ENCODE data around the gene NECAB3. TPM values are rescaled to one million over a fixed set of nuclear protein-coding genes. Genes with fewer than 3 reads are reported as not detected.
A peak's percentile ranks its signal among the peaks of the same experiment; 100 is the strongest.

The NECAB3 gene
- total and polyA plus RNA-seq, 8 donors = 22.3 to 72.9 (median 33.2) TPM

- H3K4me1 ChIP-seq = peaks cover 6 to 10% of the 10 kb centered on the region in 2 donors
- no peak overlapping the region for H3K27ac ChIP-seq
- TF ChIP-seq CTCF (IDR thresholded peaks at IDR 0.05) = no peak
- DNase-seq (peak in 1 of 4 donors; percentile 21), ATAC-seq (no peak)
- no peaks in the 10 kb centered on the region for H3K9me3 ChIP-seq
- H3K4me3 ChIP-seq = no peak overlapping the region
- intact Hi-C loops (cut with DNase I) = no loop called here
- H3K36me3 ChIP-seq = peaks cover 0 to 41% of the 10 kb centered on the region in 2 donors
- H3K27me3 ChIP-seq = no peaks in the 10 kb centered on the region
Measured at GRCh38 chr20:33646191-33646590, 28.0 kb downstream of the NECAB3 start.

GRCh38 chr20:33645396-33645795 lies 28.8 kb downstream of the NECAB3 start:
- peaks cover 0 to 49% of the 10 kb centered on the region in 2 donors for H3K36me3 ChIP-seq
- no peak for TF ChIP-seq CTCF (IDR thresholded peaks at IDR 0.05)
- DNase-seq (no peak), ATAC-seq (no peak)
- intact Hi-C loops (cut with DNase I) = no loop called here
- H3K4me3 ChIP-seq = no peak overlapping the region
- no peaks in the 10 kb centered on the region for H3K9me3 ChIP-seq
- H3K27me3 ChIP-seq = no peaks in the 10 kb centered on the region
- H3K27ac ChIP-seq = no peak overlapping the region
- peaks cover 6 to 10% of the 10 kb centered on the region in 2 donors for H3K4me1 ChIP-seq

GRCh38 chr20:33645072-33645358 lies 29.2 kb downstream of the NECAB3 start:
- no peak overlapping the region for H3K27ac ChIP-seq
- H3K27me3 ChIP-seq = no peaks in the 10 kb centered on the region
- DNase-seq (no peak), ATAC-seq (no peak)
- no peaks in the 10 kb centered on the region for H3K9me3 ChIP-seq
- peaks cover 0 to 53% of the 10 kb centered on the region in 2 donors for H3K36me3 ChIP-seq
- intact Hi-C loops (cut with DNase I) = no loop called here
- TF ChIP-seq CTCF (IDR thresholded peaks at IDR 0.05) = no peak
- no peak overlapping the region for H3K4me3 ChIP-seq
- peaks cover 6 to 10% of the 10 kb centered on the region in 2 donors for H3K4me1 ChIP-seq

- ATAC-seq (no peak), DNase-seq (peak in 1 of 4 donors; percentile 73)
- intact Hi-C loops (cut with DNase I) = no loop called here
- Histone ChIP-seq H3K27me3 (no peaks in the 10 kb centered on the region), H3K9me3 (no peaks in the 10 kb centered on the region), H3K27ac (no peak overlapping the region), H3K4me3 (no peak overlapping the region), H3K36me3 (peaks cover 0 to 58% of the 10 kb centered on the region in 2 donors), H3K4me1 (peaks cover 2 to 10% of the 10 kb centered on the region in 2 donors)
- no peak for TF ChIP-seq CTCF (IDR thresholded peaks at IDR 0.05)
Measured at GRCh38 chr20:33644313-33645071, 29.7 kb downstream of the NECAB3 start.

GRCh38 chr20:33640287-33640686 lies 33.9 kb downstream of the NECAB3 start:
- Histone ChIP-seq H3K27ac (no peak overlapping the region), H3K27me3 (no peaks in the 10 kb centered on the region), H3K36me3 (peaks cover 0 to 92% of the 10 kb centered on the region in 2 donors), H3K4me3 (no peak overlapping the region), H3K4me1 (no peaks in the 10 kb centered on the region), H3K9me3 (no peaks in the 10 kb centered on the region)
- intact Hi-C loops (cut with DNase I) = no loop called here
- no peak for ATAC-seq
- peak in 1 of 4 donors; percentile 43 for DNase-seq
- no peak for TF ChIP-seq CTCF (IDR thresholded peaks at IDR 0.05)
